SW 1271 (cell line): Measurements from ENCODE around the gene ZNF771.

Source experiments
- DNase-seq, 2 experiments: peaks; one replicate each; lab custom pipeline; 2025; lab: John Stamatoyannopoulos, UW

Gene ZNF771

DNA sequence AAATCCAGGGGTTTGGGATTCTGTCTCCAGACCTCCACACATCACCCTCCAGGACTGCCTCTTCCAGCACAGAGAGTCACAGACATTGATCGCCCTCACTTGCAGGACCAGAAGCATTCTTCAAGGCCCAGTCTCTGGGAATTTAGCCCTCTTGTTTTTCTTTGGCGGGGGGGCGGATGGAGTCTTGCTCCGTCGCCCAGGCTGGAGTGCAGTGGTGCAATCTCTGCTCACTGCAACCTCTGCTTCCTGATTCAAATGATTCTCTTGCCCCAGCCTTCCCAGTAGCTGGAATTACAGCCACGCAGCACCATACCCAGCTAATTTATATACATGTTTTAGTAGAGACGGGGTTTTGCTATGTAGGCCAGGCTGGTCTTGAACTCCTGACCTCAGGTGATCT, 56.7 kb downstream of the ZNF771 start:
- DNase-seq: no peak
